Kidney epithelial cell (primary cell): ENCODE results near the gene MGAT3. TPM values are rescaled to one million over a fixed set of nuclear protein-coding genes. Genes with fewer than 3 reads are reported as not detected.

Source experiments
- DNase-seq: peaks from one replicate; pipeline ENCODE4 v3.0.0-alpha.2; 2010; ENCODE audit warnings: low read depth
- H3K27me3 ChIP-seq: 2 replicates; pipeline ENCODE4 v1.6.0; 2011; ENCODE audit warnings: low read length; ENCODE audit not compliant: control insufficient read depth, insufficient read depth
- H3K36me3 ChIP-seq: 2 replicates; pipeline ENCODE4 v1.5.1; 2011; ENCODE audit warnings: low read length; ENCODE audit not compliant: control insufficient read depth, insufficient read depth
- H3K4me3 ChIP-seq: 2 replicates; pipeline ENCODE4 v1.5.1; 2011; ENCODE audit warnings: low read depth, mild to moderate bottlenecking, control low read depth, low read length
- total RNA-seq: library from RNA; depleted of rRNA; stranded (reverse); fragments of >200 nt; gene quantifications from 2 replicates; pipeline ENCODE4 v1.2.3, GENCODE V29; 2015
- TF ChIP-seq, protein P1 (sequence below): IDR thresholded peaks from 2 replicates; pipeline ENCODE4 v1.5.1; 2011; ENCODE audit warnings: mild to moderate bottlenecking, moderate library complexity, low read length, control low read depth, inconsistent platforms; ENCODE audit not compliant: insufficient read depth, poor library complexity, severe bottlenecking

Gene MGAT3
- total RNA-seq, 1 donor from 2014 or later: 4.1 TPM

DNA sequence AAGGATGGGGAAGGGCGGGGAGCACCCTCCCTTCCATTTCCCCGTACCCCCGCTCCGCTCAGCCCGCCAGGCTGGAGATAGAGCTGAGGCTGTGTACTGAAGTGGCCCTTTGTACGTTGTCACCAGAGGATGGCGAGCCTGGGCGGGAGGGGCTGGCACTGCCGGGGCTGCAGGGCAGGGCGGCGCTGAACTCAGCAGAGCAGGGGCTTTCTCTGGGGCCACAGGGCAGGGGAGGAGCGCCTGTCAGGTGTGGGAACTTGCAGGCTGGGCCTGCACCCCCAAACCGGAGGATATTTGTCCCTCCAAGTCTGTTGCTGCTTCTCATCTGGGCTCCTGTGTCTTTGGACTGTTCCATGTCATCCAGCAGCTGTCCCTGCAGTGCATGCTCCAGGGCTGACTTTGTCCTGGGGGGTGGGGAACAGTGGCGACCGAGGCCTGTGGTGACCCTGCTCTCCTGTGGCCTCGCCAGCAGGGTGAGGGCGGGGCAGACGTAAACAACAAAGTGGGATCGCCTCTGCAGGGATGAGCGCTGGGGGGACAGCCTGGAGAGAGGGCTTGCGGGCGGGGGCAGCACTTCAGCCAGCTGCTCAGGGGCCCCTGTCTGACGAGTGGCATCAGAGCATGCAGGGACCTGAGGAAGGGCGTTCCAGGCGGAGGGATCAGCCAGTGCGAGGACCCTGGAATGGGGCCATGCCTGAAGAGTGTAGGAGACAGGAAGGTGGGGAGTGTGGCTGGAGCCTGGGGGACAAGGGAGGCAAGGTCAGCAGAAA lies 13.1 kb downstream of the MGAT3 start:
- Histone ChIP-seq H3K27me3 (no peaks in the 10 kb centered on the region), H3K36me3 (no peaks in the 10 kb centered on the region), H3K4me3 (no peak overlapping the region)
- no peak for DNase-seq
- TF ChIP-seq, protein P1, sequence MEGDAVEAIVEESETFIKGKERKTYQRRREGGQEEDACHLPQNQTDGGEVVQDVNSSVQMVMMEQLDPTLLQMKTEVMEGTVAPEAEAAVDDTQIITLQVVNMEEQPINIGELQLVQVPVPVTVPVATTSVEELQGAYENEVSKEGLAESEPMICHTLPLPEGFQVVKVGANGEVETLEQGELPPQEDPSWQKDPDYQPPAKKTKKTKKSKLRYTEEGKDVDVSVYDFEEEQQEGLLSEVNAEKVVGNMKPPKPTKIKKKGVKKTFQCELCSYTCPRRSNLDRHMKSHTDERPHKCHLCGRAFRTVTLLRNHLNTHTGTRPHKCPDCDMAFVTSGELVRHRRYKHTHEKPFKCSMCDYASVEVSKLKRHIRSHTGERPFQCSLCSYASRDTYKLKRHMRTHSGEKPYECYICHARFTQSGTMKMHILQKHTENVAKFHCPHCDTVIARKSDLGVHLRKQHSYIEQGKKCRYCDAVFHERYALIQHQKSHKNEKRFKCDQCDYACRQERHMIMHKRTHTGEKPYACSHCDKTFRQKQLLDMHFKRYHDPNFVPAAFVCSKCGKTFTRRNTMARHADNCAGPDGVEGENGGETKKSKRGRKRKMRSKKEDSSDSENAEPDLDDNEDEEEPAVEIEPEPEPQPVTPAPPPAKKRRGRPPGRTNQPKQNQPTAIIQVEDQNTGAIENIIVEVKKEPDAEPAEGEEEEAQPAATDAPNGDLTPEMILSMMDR: no peak

DNA sequence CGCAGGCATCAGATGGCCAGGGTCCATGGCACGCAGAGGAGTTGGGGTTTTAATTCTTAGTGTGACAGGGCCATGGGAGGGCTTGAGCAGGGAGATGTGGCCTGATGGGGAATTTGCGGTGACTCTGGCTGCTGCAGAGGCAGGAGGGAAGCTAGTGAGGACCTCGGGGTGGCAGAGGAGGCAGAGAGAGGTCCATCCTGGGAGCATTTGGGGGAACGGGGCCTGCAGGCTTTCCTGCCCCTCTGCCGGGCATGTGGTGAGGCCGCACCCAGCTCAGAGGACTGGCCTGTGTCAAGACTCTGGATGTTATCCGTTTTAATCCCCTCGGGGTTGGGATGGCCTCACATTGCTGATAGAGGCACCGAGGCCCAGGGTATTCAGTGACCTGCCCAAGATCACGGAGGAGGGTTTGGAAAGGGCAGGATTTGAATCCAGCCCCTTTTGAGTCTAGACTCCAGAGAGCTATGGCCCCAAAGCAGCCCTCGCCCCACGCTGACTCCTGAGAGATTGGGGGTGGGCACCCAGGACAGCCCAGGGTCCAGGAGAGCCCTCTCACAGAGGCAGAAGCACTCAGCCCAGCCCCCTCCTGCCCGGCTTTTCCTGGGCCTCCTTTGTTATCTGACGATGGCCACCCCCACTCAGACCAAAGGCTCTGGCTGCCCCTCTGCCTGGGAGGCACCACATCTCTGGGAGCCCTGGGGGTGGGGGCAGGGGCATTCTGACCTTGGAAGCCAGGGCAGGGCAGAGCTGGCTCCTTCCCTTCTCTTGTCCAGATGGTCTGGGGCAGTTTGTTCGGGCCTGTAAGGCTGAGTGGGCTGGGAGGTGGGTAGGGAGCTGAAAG lies 13.9 kb downstream of the MGAT3 start:
- no peaks in the 10 kb centered on the region for H3K36me3 ChIP-seq
- peak overlapping the region; percentile 6 for H3K4me3 ChIP-seq
- TF ChIP-seq, protein P1: no peak
- H3K27me3 ChIP-seq: no peaks in the 10 kb centered on the region
- no peak for DNase-seq

DNA sequence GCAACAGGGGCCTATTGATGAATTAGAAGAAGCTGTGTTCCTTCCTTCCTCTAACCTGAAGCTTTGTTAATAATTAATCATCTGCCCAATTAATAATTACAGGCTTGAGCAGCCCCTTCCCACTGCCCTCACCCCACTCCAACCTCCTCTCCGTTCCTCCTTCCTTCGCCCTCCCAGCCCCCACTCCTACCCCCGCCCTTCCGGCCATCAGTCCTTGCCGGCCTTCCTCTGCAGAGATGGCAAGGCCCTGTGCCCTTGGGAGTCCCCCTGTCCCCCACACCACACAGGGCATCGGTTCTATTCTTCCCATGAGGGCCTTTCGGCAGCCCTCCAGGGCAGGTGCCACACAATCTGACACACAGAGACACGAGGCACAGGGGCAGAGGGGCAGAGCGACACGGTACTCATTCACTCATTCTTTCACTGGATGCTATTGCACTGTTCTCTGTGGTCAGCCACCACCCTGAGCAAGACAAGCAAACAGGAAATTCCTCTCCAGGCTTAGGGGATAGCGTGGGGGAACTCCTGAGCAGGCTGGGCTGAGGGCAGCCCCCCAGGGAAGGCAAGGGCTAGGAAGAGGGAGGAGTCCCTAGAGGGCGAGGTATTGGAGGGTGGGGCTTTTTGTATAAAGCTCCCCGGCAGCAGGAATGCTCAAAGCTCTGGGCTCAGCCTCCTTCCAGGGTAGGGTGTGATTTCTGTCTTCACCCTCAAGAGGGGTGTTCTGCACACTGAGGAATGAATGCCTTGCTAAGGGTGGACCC lies 14.7 kb downstream of the MGAT3 start:
- peak; percentile 78 for DNase-seq
- no peak overlapping the region for H3K4me3 ChIP-seq
- no peaks in the 10 kb centered on the region for H3K27me3 ChIP-seq
- TF ChIP-seq, protein P1: peak; percentile 8
- no peaks in the 10 kb centered on the region for H3K36me3 ChIP-seq

DNA sequence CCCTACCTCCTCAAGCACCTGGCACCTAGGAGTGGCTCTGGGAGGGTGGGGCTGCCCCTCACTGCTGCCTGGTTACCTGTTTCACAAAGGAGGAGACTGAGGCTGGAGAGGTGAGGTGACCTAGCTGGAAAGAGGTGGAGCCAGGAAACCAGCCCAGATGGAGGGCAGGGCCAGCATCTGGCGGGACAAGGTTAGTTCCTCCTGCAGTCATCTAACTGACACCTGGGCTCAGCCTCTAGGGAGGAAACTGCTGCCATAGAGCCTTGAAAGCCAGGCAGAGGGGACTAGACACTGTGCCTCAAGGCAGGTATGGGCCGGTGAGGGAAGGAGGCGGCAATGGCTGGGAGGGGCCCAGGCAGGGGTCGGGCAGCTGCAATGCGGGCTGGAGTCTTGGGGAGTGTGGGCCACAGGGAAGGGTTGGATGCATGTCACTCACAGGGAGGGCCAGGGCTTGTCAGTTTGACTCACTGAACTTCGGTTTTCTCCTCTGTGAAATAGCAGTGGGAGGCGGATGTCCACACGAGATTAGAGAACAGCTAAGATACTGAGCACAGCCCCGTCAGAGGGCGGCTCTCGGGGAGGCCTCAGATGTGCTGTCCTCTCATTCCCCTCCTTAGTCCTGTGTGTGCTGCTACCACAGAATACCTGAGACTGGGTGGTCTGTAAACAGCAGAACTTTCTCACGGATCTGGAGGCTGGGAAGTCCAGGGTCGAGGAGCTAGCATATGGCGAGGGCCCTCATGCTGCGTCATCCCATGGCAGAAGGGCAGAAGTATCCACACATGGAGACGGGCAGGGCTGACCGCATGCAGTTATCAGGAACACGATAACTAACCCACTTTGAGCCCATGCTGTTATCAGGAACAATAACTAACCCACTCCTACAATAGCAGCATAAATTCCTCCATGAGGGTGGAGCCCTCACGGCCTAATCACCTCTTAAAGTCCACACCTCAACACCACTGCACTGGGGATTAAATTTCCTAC lies 16.1 kb downstream of the MGAT3 start:
- DNase-seq: no peak
- Histone ChIP-seq H3K36me3 (no peaks in the 10 kb centered on the region), H3K4me3 (no peak overlapping the region), H3K27me3 (no peaks in the 10 kb centered on the region)
- TF ChIP-seq, protein P1: no peak

DNA sequence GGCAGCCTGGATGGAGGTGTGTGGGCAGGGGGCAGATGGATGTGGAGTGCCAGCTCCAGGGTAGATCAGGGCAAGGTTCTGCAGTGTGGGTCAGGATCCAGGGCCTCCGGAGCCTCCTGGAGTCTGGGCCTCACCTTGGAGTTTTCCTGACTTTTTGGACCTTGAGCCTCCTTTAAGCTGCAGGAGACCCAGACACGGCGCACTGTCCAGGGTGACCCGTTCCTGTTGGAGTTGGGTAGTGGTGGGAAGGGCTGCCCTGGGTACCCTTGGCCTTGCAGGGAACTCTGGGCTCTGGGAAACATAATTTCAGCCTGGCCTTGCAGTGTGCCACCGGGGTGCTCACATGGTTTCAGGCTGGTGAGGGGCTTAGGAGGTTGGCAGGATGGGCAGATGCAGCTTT lies 17.0 kb downstream of the MGAT3 start:
- TF ChIP-seq, protein P1: no peak
- H3K27me3 ChIP-seq: no peaks in the 10 kb centered on the region
- H3K36me3 ChIP-seq: no peaks in the 10 kb centered on the region
- DNase-seq: no peak
- H3K4me3 ChIP-seq: no peak overlapping the region
